ENCODE data around the gene ACSBG1.

GRCh38 chr15:78276064-78276943 lies 41.9 kb upstream of the ACSBG1 start:
- TF ChIP-seq CTCF (conservative IDR thresholded peaks at IDR 0.05), result no peak
- no peak for TF ChIP-seq EZH2 (IDR thresholded peaks at IDR 0.05; ENCODE audit: low read depth)

All from PC-9 (cell line).